GM12872 (cell line): ENCODE measurements around the gene TTC3.

Source experiments
- CTCF ChIP-seq: IDR thresholded peaks from 3 replicates; pipeline ENCODE4 v1.5.1; 2011; ENCODE audit warnings: low read depth, mild to moderate bottlenecking, low read length, moderate library complexity; ENCODE audit not compliant: insufficient read depth

Gene TTC3

DNA sequence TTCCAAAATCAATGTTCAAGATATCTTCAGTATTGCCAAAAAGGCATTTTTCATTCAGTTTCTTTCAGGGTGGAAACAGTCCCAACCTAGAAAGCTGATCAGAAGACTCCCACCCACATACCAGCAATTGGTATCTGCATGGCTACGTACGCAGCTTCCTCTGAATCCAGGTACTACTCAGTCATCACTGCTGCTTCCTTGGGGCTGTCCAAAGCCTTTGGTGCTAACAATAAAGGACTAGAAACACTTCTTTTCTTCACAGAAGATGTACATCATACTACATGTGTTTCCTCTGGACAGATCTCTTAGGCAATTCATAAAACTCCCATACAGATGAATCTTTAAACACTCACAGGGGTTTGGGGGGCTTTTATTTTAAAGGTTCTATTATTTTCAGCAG is 164.3 kb downstream of the TTC3 start:
- TF ChIP-seq CTCF = no peak

GRCh38 chr21:37237764-37238163 is 164.7 kb downstream of the TTC3 start:
- TF ChIP-seq CTCF = no peak

- TF ChIP-seq CTCF = no peak
Measured at GRCh38 chr21:37240978-37241377, 167.9 kb downstream of the TTC3 start.

GRCh38 chr21:37241426-37241825 is 168.4 kb downstream of the TTC3 start:
- no peak for TF ChIP-seq CTCF

- TF ChIP-seq CTCF = no peak
Measured at GRCh38 chr21:37243961-37244360, 170.9 kb downstream of the TTC3 start.

GRCh38 chr21:37244501-37245095 is 171.5 kb downstream of the TTC3 start:
- TF ChIP-seq CTCF = no peak

- TF ChIP-seq CTCF = no peak
Measured at GRCh38 chr21:37245151-37245550, 172.1 kb downstream of the TTC3 start.
